Lower leg skin (tissue), 3 donors: ENCODE measurements around the gene ULBP2.
"Not testable (repeated sequence)": the region's sequence is repeated elsewhere in the genome, so short reads cannot be mapped to it uniquely, and the experiment has no call there.

Source experiments
- POLR2A ChIP-seq, 2 donors: fragments of 450-650 bp; IDR thresholded peaks; one replicate each; pipeline ENCODE4 v1.6.1; 2016 to 2017; ENCODE audit warnings: antibody characterized with exemption in 2 of 2, mild to moderate bottlenecking in 1 of 2, moderate library complexity in 1 of 2
- TF ChIP-seq, protein P1 (sequence below), 3 donors: fragments of 450-650 bp; IDR thresholded peaks; one replicate each; pipeline ENCODE4 v1.5.1; 2016; ENCODE audit warnings: antibody characterized with exemption in 3 of 3, mild to moderate bottlenecking in 3 of 3, moderate library complexity in 2 of 3

- TF ChIP-seq, protein P1, sequence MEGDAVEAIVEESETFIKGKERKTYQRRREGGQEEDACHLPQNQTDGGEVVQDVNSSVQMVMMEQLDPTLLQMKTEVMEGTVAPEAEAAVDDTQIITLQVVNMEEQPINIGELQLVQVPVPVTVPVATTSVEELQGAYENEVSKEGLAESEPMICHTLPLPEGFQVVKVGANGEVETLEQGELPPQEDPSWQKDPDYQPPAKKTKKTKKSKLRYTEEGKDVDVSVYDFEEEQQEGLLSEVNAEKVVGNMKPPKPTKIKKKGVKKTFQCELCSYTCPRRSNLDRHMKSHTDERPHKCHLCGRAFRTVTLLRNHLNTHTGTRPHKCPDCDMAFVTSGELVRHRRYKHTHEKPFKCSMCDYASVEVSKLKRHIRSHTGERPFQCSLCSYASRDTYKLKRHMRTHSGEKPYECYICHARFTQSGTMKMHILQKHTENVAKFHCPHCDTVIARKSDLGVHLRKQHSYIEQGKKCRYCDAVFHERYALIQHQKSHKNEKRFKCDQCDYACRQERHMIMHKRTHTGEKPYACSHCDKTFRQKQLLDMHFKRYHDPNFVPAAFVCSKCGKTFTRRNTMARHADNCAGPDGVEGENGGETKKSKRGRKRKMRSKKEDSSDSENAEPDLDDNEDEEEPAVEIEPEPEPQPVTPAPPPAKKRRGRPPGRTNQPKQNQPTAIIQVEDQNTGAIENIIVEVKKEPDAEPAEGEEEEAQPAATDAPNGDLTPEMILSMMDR (IDR thresholded peaks at IDR 0.05), result not testable (repeated sequence)
- TF ChIP-seq POLR2A (IDR thresholded peaks at IDR 0.05), result not testable (repeated sequence)
Observed at GRCh38 chr6:149953934-149954327, 12.1 kb downstream of the ULBP2 start.
